ENCODE measurements around the gene WWP2.

The WWP2 gene

GRCh38 chr16:69928856-69929400, 166.8 kb downstream of the WWP2 start:
- FAIRE-seq (no peak), DNase-seq (ENCODE audit: insufficient read length, low spot score) (no peak)
- no peak for TF ChIP-seq POLR2A (IDR thresholded peaks at IDR 0.05; ENCODE audit: low read depth, low read length)

GRCh38 chr16:69929480-69929879, 167.3 kb downstream of the WWP2 start:
- no peak for TF ChIP-seq POLR2A (IDR thresholded peaks at IDR 0.05; ENCODE audit: low read depth, low read length)
- FAIRE-seq (no peak), DNase-seq (ENCODE audit: insufficient read length, low spot score) (no peak)

GRCh38 chr16:69930117-69930776, 168.1 kb downstream of the WWP2 start:
- DNase-seq (ENCODE audit: insufficient read length, low spot score) (peak; percentile 69), FAIRE-seq (no peak)
- TF ChIP-seq POLR2A (IDR thresholded peaks at IDR 0.05; ENCODE audit: low read depth, low read length), result no peak

GRCh38 chr16:69931631-69932030, 169.5 kb downstream of the WWP2 start:
- DNase-seq (ENCODE audit: insufficient read length, low spot score) (no peak), FAIRE-seq (no peak)
- TF ChIP-seq POLR2A (IDR thresholded peaks at IDR 0.05; ENCODE audit: low read depth, low read length), result no peak

- DNase-seq (ENCODE audit: insufficient read length, low spot score), result no peak
- TF ChIP-seq POLR2A (IDR thresholded peaks at IDR 0.05; ENCODE audit: low read depth, low read length), result no peak
- no peak for FAIRE-seq
Measured at GRCh38 chr16:69932228-69932627, 170.1 kb downstream of the WWP2 start.

GRCh38 chr16:69932691-69933392, 170.7 kb downstream of the WWP2 start:
- no peak for FAIRE-seq
- TF ChIP-seq POLR2A (IDR thresholded peaks at IDR 0.05; ENCODE audit: low read depth, low read length), result no peak

GRCh38 chr16:69934044-69934443, 171.9 kb downstream of the WWP2 start:
- FAIRE-seq (no peak), DNase-seq (ENCODE audit: insufficient read length, low spot score) (no peak)
- no peak for TF ChIP-seq POLR2A (IDR thresholded peaks at IDR 0.05; ENCODE audit: low read depth, low read length)

More at GRCh38 chr16:69932691-69933392, 170.7 kb downstream of the WWP2 start:
- DNase-seq (ENCODE audit: insufficient read length, low spot score), result no peak

GRCh38 chr16:69934751-69935150, 172.6 kb downstream of the WWP2 start:
- TF ChIP-seq POLR2A (IDR thresholded peaks at IDR 0.05; ENCODE audit: low read depth, low read length), result no peak
- no peak for DNase-seq (ENCODE audit: insufficient read length, low spot score)
- FAIRE-seq, result no peak

GRCh38 chr16:69935278-69935711, 173.2 kb downstream of the WWP2 start:
- DNase-seq (ENCODE audit: insufficient read length, low spot score) (no peak), FAIRE-seq (no peak)
- TF ChIP-seq POLR2A (IDR thresholded peaks at IDR 0.05; ENCODE audit: low read depth, low read length), result no peak

GRCh38 chr16:69935740-69936139, 173.6 kb downstream of the WWP2 start:
- no peak for TF ChIP-seq POLR2A (IDR thresholded peaks at IDR 0.05; ENCODE audit: low read depth, low read length)
- no peak for DNase-seq (ENCODE audit: insufficient read length, low spot score)
- no peak for FAIRE-seq

GRCh38 chr16:69936252-69936651, 174.1 kb downstream of the WWP2 start:
- DNase-seq (ENCODE audit: insufficient read length, low spot score) (no peak), FAIRE-seq (no peak)
- TF ChIP-seq POLR2A (IDR thresholded peaks at IDR 0.05; ENCODE audit: low read depth, low read length), result no peak

GRCh38 chr16:69936751-69937211, 174.6 kb downstream of the WWP2 start:
- DNase-seq (ENCODE audit: insufficient read length, low spot score) (no peak), FAIRE-seq (no peak)
- TF ChIP-seq POLR2A (IDR thresholded peaks at IDR 0.05; ENCODE audit: low read depth, low read length), result no peak

- no peak for FAIRE-seq
- no peak for TF ChIP-seq POLR2A (IDR thresholded peaks at IDR 0.05; ENCODE audit: low read depth, low read length)
- no peak for DNase-seq (ENCODE audit: insufficient read length, low spot score)
Measured at GRCh38 chr16:69937465-69937951, 175.4 kb downstream of the WWP2 start.

- FAIRE-seq, result no peak
- TF ChIP-seq POLR2A (IDR thresholded peaks at IDR 0.05; ENCODE audit: low read depth, low read length), result no peak
- no peak for DNase-seq (ENCODE audit: insufficient read length, low spot score)
Measured at GRCh38 chr16:69938981-69939820, 177.1 kb downstream of the WWP2 start.
